H9 (cell line): ENCODE data around the gene INO80. TPM values are rescaled to one million over a fixed set of nuclear protein-coding genes. Genes with fewer than 3 reads are reported as not detected.

ENCODE experiments used
- DNase-seq: peaks from one replicate; pipeline ENCODE4 v3.0.0-alpha.2; 2017
- H2AFZ ChIP-seq: one replicate; pipeline ENCODE4 v1.6.1; 2013; ENCODE audit warnings: mild to moderate bottlenecking, low read length, control low read depth, moderate library complexity
- H2AK5ac ChIP-seq: 2 replicates; pipeline ENCODE4 v1.6.1; 2013; ENCODE audit warnings: low read length, control low read depth, mixed read lengths; ENCODE audit not compliant: insufficient read length
- H2BK120ac ChIP-seq: one replicate; pipeline ENCODE4 v1.6.1; 2013; ENCODE audit warnings: low read depth, mild to moderate bottlenecking, low read length, control low read depth, inconsistent platforms; ENCODE audit not compliant: poor library complexity, severe bottlenecking
- H2BK12ac ChIP-seq: 2 replicates; pipeline ENCODE4 v1.6.1; 2013; ENCODE audit warnings: low read length, control low read depth, mixed read lengths, low read depth; ENCODE audit not compliant: insufficient read length
- H2BK15ac ChIP-seq: 2 replicates; pipeline ENCODE4 v1.6.1; 2013; ENCODE audit warnings: low read depth, low read length, control low read depth
- H2BK20ac ChIP-seq: one replicate; pipeline ENCODE4 v1.6.1; 2013; ENCODE audit warnings: low read depth, mild to moderate bottlenecking, low read length, control low read depth, inconsistent platforms; ENCODE audit not compliant: poor library complexity, severe bottlenecking
- H2BK5ac ChIP-seq: 2 replicates; pipeline ENCODE4 v1.6.1; 2013; ENCODE audit warnings: low read length, control low read depth, mixed read lengths; ENCODE audit not compliant: insufficient read length
- H3K14ac ChIP-seq: 2 replicates; pipeline ENCODE4 v1.6.1; 2013; ENCODE audit warnings: low read length, control low read depth; ENCODE audit not compliant: insufficient read depth
- H3K18ac ChIP-seq: 2 replicates; pipeline ENCODE4 v1.6.1; 2013; ENCODE audit warnings: low read depth, mild to moderate bottlenecking, mixed read lengths, low read length, control low read depth; ENCODE audit not compliant: insufficient read length
- H3K23ac ChIP-seq: 2 replicates; pipeline ENCODE4 v1.6.1; 2013; ENCODE audit warnings: low read length, control low read depth, mixed read lengths, low read depth; ENCODE audit not compliant: insufficient read length
- H3K23me2 ChIP-seq: 2 replicates; pipeline ENCODE4 v1.6.1; 2013; ENCODE audit warnings: low read depth, mild to moderate bottlenecking, mixed read lengths, low read length, control low read depth; ENCODE audit not compliant: insufficient read length, poor library complexity, severe bottlenecking
- H3K27ac ChIP-seq: 2 replicates; pipeline ENCODE4 v1.5.1; 2013; ENCODE audit warnings: low read length, control low read depth, mixed read lengths, low read depth; ENCODE audit not compliant: insufficient read length
- H3K27me3 ChIP-seq: 2 replicates; pipeline ENCODE4 v1.6.1; 2013; ENCODE audit warnings: low read length, control low read depth, inconsistent platforms; ENCODE audit not compliant: insufficient read depth
- H3K4ac ChIP-seq: 2 replicates; pipeline ENCODE4 v1.6.1; 2013; ENCODE audit warnings: low read depth, mild to moderate bottlenecking, control low read depth, inconsistent platforms, low read length, moderate library complexity
- H3K4me1 ChIP-seq: 2 replicates; pipeline ENCODE4 v1.6.1; 2013; ENCODE audit warnings: low read length, control low read depth, inconsistent platforms; ENCODE audit not compliant: insufficient read depth
- H3K4me2 ChIP-seq: 2 replicates; pipeline ENCODE4 v1.6.1; 2013; ENCODE audit warnings: low read length, control low read depth, mixed read lengths; ENCODE audit not compliant: insufficient read length, insufficient read depth
- H3K56ac ChIP-seq: 2 replicates; pipeline ENCODE4 v1.6.1; 2013; ENCODE audit warnings: low read depth, mild to moderate bottlenecking, mixed read lengths, low read length, control low read depth; ENCODE audit not compliant: insufficient read length
- H3K79me1 ChIP-seq: 2 replicates; pipeline ENCODE4 v1.6.1; 2013; ENCODE audit warnings: low read depth, mild to moderate bottlenecking, moderate library complexity, low read length, control low read depth, inconsistent platforms; ENCODE audit not compliant: insufficient read depth, poor library complexity, severe bottlenecking
- H3K79me2 ChIP-seq: 2 replicates; pipeline ENCODE4 v1.6.1; 2013; ENCODE audit warnings: low read length, control low read depth, inconsistent platforms; ENCODE audit not compliant: insufficient read depth
- H3K9ac ChIP-seq: 2 replicates; pipeline ENCODE4 v1.6.1; 2013; ENCODE audit warnings: low read length, control low read depth, mixed read lengths; ENCODE audit not compliant: insufficient read length; ENCODE audit errors: extremely low read depth
- H3K9me3 ChIP-seq: one replicate; pipeline ENCODE4 v1.6.1; 2013; ENCODE audit warnings: low read depth, low read length, inconsistent platforms; ENCODE audit not compliant: control insufficient read depth
- H3T11ph ChIP-seq: one replicate; pipeline ENCODE4 v1.6.1; 2013; ENCODE audit warnings: mild to moderate bottlenecking, low read length, control low read depth, inconsistent platforms
- H4K20me1 ChIP-seq: one replicate; pipeline ENCODE4 v1.6.1; 2013; ENCODE audit not compliant: control insufficient read depth, insufficient read length, insufficient read depth
- H4K5ac ChIP-seq: 2 replicates; pipeline ENCODE4 v1.6.1; 2013; ENCODE audit warnings: low read depth, mild to moderate bottlenecking, mixed read lengths, low read length, control low read depth; ENCODE audit not compliant: insufficient read length
- H4K8ac ChIP-seq: replicated peaks from 2 replicates; pipeline ENCODE4 v1.6.1; 2013; ENCODE audit warnings: low read length, control low read depth, mixed read lengths, low read depth; ENCODE audit not compliant: insufficient read length
- H4K91ac ChIP-seq: 2 replicates; pipeline ENCODE4 v1.6.1; 2013; ENCODE audit warnings: low read depth, mild to moderate bottlenecking, moderate library complexity, mixed read lengths, low read length, control low read depth; ENCODE audit not compliant: insufficient read length
- H3K27ac Mint-ChIP-seq, 3 experiments: 2 replicates in 2 of 3; 3 replicates in 1 of 3; pipeline ENCODE4 v1.8.0; 2020 to 2021; ENCODE audit warnings: mixed read lengths in 3 of 3, mild to moderate bottlenecking in 1 of 3, moderate library complexity in 1 of 3
- H3K27me3 Mint-ChIP-seq: 2 replicates; pipeline ENCODE4 v1.8.0; 2021; ENCODE audit warnings: low read depth, mild to moderate bottlenecking, moderate library complexity, mixed read lengths
- H3K36me3 Mint-ChIP-seq, 3 experiments: 2 replicates in 2 of 3; 3 replicates in 1 of 3; pipeline ENCODE4 v1.8.0; 2020 to 2021; ENCODE audit warnings: low read depth in 3 of 3, mixed read lengths in 3 of 3; ENCODE audit not compliant: insufficient read depth in 1 of 3
- H3K4me1 Mint-ChIP-seq, 2 experiments: 2 replicates each; pipeline ENCODE4 v1.8.0; 2020; ENCODE audit warnings: mixed read lengths in 2 of 2
- H3K4me3 Mint-ChIP-seq, 2 experiments: 2 replicates in 1 of 2; 3 replicates in 1 of 2; pipeline ENCODE4 v1.8.0; 2020 to 2021; ENCODE audit warnings: mild to moderate bottlenecking in 2 of 2, mixed read lengths in 2 of 2, moderate library complexity in 1 of 2
- H3K9me3 Mint-ChIP-seq, 2 experiments: 2 replicates in 1 of 2; 3 replicates in 1 of 2; pipeline ENCODE4 v1.8.0; 2020; ENCODE audit warnings: mild to moderate bottlenecking in 2 of 2, mixed read lengths in 2 of 2, moderate library complexity in 1 of 2
- CTCF ChIP-seq: fragments of 200-600 bp; sonication (generic); conservative IDR thresholded peaks from 3 replicates; pipeline ENCODE4 v1.8.0; 2021; ENCODE audit warnings: antibody characterized with exemption, mild to moderate bottlenecking
- WGBS: extraction: QIAGEN DNeasy Blood & Tissue Kit; methylation state at CpG from one replicate; pipeline ENCODE4 v1.1.7; 2013; ENCODE audit warnings: missing lambda C conversion rate, low lambda C conversion rate, mixed read lengths; ENCODE audit not compliant: insufficient read length; ENCODE audit errors: extremely low coverage; 5-methylcytosine and 5-hydroxymethylcytosine counted together
- total RNA-seq: library from RNA; stranded (reverse); gene quantifications from 2 replicates; pipeline ENCODE4 v1.2.1, GENCODE V29; 2021

INO80 gene
- total RNA-seq, 1 experiment from 2014 or later: 29.2 TPM

DNA sequence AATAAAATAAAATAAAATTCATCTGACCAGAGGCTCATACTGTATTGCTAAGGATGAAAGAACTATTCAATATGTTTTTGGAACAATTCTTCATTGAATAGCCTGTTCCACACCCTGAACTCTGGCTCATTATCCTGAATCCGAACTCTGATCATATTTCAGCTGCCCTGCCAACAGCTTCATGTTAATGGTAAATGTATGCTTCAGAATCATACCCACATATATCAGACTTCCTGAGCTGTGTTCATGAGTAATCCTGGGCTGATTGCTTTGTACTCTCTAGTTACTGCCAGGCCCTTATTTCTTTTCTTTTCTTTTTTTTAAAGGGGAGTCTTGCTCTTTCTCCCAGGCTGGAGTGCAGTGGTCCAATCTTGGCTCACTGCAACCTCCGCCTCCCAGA lies 11.8 kb downstream of the INO80 start:
- H3K36me3 Mint-ChIP-seq: peaks cover 12 to 35% (median 18%) of the 10 kb centered on the region in 3 experiments; a peak in 6 of 7 replicates
- no peak overlapping the region for H2BK120ac ChIP-seq
- no peak for DNase-seq
- no peaks in the 10 kb centered on the region for H3K9me3 ChIP-seq
- H3K18ac ChIP-seq: no peak overlapping the region
- H4K5ac ChIP-seq: no peak overlapping the region
- no peaks in the 10 kb centered on the region for H3K27me3 Mint-ChIP-seq
- H2AFZ ChIP-seq: no peak overlapping the region
- H3K14ac ChIP-seq: no peak overlapping the region
- H2AK5ac ChIP-seq: no peak overlapping the region
- H3K4me2 ChIP-seq: no peak overlapping the region
- peaks cover 10% of the 10 kb centered on the region for H3K79me1 ChIP-seq
- H3K9me3 Mint-ChIP-seq: no peaks in the 10 kb centered on the region
- H3K79me2 ChIP-seq: peaks cover 13% of the 10 kb centered on the region; the same call in 1 of the 2 replicates
- H4K8ac ChIP-seq: no peak overlapping the region
- no peak overlapping the region for H4K91ac ChIP-seq
- no peak overlapping the region for H2BK5ac ChIP-seq
- H3K27ac ChIP-seq: no peak overlapping the region
- no peaks in the 10 kb centered on the region for H3K4me1 ChIP-seq
- no peak overlapping the region for H2BK12ac ChIP-seq
- no peak overlapping the region for H3K56ac ChIP-seq
- no peak overlapping the region for H3T11ph ChIP-seq
- H3K23me2 ChIP-seq: no peaks in the 10 kb centered on the region
- no peak overlapping the region for H3K4ac ChIP-seq
- H3K27ac Mint-ChIP-seq: no peak overlapping the region; a peak in 1 of 7 replicates
- no peak overlapping the region for H2BK15ac ChIP-seq
- no peaks in the 10 kb centered on the region for H4K20me1 ChIP-seq
- TF ChIP-seq CTCF: no peak
- no peak overlapping the region for H3K23ac ChIP-seq
- no peak overlapping the region for H3K4me3 Mint-ChIP-seq
- no CpG with 5 or more reads among the region's 2 CpGs for WGBS
- peaks cover 4 to 5% of the 10 kb centered on the region in 2 experiments for H3K4me1 Mint-ChIP-seq
- no peak overlapping the region for H3K9ac ChIP-seq
- H2BK20ac ChIP-seq: no peak overlapping the region
- H3K27me3 ChIP-seq: no peaks in the 10 kb centered on the region
